Measurements from ENCODE around the gene MGAT4B.

DNA sequence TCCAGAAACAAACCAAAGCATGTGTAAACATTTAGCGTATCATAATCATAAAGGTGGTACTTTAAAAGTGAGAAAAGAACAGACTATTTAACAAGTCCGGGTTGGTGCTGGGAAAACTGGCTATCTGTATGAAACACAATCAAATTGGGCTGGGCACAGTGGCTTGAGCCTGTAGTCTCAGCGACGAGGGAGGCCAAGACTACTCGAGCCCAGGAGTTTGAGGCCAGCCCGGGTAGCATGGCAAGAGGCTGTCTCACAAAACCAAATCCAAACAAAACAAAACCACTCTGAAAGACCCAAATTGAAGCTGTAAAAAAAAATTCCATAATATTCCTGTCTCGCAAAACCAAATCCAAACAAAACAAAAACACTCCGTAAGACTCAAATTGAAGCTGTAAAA, 47.7 kb upstream of the MGAT4B start:
- TF ChIP-seq CTCF (IDR thresholded peaks at IDR 0.05) = no peak
- no peak for TF ChIP-seq REST (IDR thresholded peaks at IDR 0.05; ENCODE audit: insufficient read depth in 1 of 2, low read depth in 2 of 2, low read length in 1 of 2)
- no peak for TF ChIP-seq POLR2AphosphoS5 (IDR thresholded peaks at IDR 0.05; ENCODE audit: low read depth, low read length)
- TF ChIP-seq TCF7L2 (IDR thresholded peaks at IDR 0.05; ENCODE audit: low read depth, low read length) = no peak
- TF ChIP-seq SIN3A (IDR thresholded peaks at IDR 0.05; ENCODE audit: borderline replicate concordance, insufficient read depth, low read depth, low read length) = no peak

Measured in Panc1 (cell line).